Breast epithelium (tissue), 4 donors: Measurements from ENCODE around the gene PNISR. TPM values are rescaled to one million over a fixed set of nuclear protein-coding genes. Genes with fewer than 3 reads are reported as not detected.

ENCODE experiments used
- DNase-seq, 2 donors: peaks; one replicate each; pipeline ENCODE4 v3.0.0-alpha.2; 2019; ENCODE audit warnings: low spot score in 2 of 2
- H3K27ac ChIP-seq, 2 donors: fragments of 200-600 bp; sonication (generic) in 1 of 2; one replicate each; pipeline ENCODE4 v1.5.1; 2016 to 2019; ENCODE audit warnings: mild to moderate bottlenecking in 1 of 2
- H3K27me3 ChIP-seq, 2 donors: fragments of 200-600 bp; sonication (generic) in 1 of 2; one replicate each; pipeline versions ENCODE4 v1.5.1 to v1.6.0; 2017 to 2019; ENCODE audit warnings: control low read depth in 1 of 2, mild to moderate bottlenecking in 1 of 2
- H3K36me3 ChIP-seq: fragments of 200-600 bp; one replicate; pipeline ENCODE4 v1.5.1; 2019
- H3K4me1 ChIP-seq, 2 donors: fragments of 200-600 bp; sonication (generic); one replicate each; pipeline ENCODE4 v1.5.1; 2016 to 2019; ENCODE audit warnings: control low read depth in 1 of 2
- H3K4me3 ChIP-seq, 3 donors: fragments of 200-600 bp; sonication (generic); 1 replicate in 2 of 3; 2 replicates in 1 of 3; pipeline ENCODE4 v1.5.1; 2016 to 2019; ENCODE audit warnings: mild to moderate bottlenecking in 3 of 3, moderate library complexity in 2 of 3
- H3K9me3 ChIP-seq, 2 donors: fragments of 200-600 bp; sonication (generic) in 1 of 2; one replicate each; pipeline ENCODE4 v1.5.1; 2016 to 2019; ENCODE audit warnings: control low read depth in 1 of 2
- CTCF ChIP-seq, 3 donors: fragments of 450-650 bp; IDR thresholded peaks; one replicate each; pipeline ENCODE4 v1.5.1; 2016 to 2017; ENCODE audit warnings: antibody characterized with exemption in 3 of 3, mild to moderate bottlenecking in 3 of 3, moderate library complexity in 3 of 3
- POLR2A ChIP-seq: fragments of 450-650 bp; IDR thresholded peaks from one replicate; pipeline ENCODE4 v1.6.1; 2016; ENCODE audit warnings: antibody characterized with exemption, mild to moderate bottlenecking, moderate library complexity
- POLR2AphosphoS5 ChIP-seq, 3 donors: sonication (generic); formaldehyde crosslinking; IDR thresholded peaks; one replicate each; pipeline ENCODE4 v1.6.1; 2017; ENCODE audit warnings: antibody characterized with exemption in 3 of 3
- intact Hi-C: fragments of 100-400 bp; cut with DNase I; formaldehyde crosslinking; loops from one replicate; pipeline ENCODE4 v1.15.1; 2023; ENCODE audit warnings: low total_unique reads
- total RNA-seq, 3 donors: library from RNA; depleted of rRNA; stranded (reverse); fragments of >200 nt; gene quantifications; one replicate each; pipeline ENCODE4 v1.1.0, GENCODE V29; 2016

The PNISR gene
- total RNA-seq, 3 donors from 2014 or later, result 133 to 294 (median 206) TPM

- Histone ChIP-seq H3K4me1 (no peaks in the 10 kb centered on the region), H3K27me3 (no peaks in the 10 kb centered on the region), H3K27ac (no peak overlapping the region), H3K36me3 (no peaks in the 10 kb centered on the region), H3K9me3 (no peaks in the 10 kb centered on the region), H3K4me3 (no peak overlapping the region)
- no peak for DNase-seq
- TF ChIP-seq CTCF (IDR thresholded peaks at IDR 0.05), result no peak
- TF ChIP-seq POLR2AphosphoS5 (IDR thresholded peaks at IDR 0.05), result no peak
- TF ChIP-seq POLR2A, result no peak
- intact Hi-C loops, result no loop called here
Measured at GRCh38 chr6:99446076-99446475, 21.0 kb upstream of the PNISR start.

GRCh38 chr6:99434702-99435530 is 9.8 kb upstream of the PNISR start:
- no peak overlapping the region for H3K4me3 ChIP-seq
- no peaks in the 10 kb centered on the region for H3K36me3 ChIP-seq
- no peaks in the 10 kb centered on the region for H3K4me1 ChIP-seq
- no peaks in the 10 kb centered on the region for H3K9me3 ChIP-seq
- DNase-seq, result no peak
- intact Hi-C loops, result loop anchor here (5.0 kb wide), 1 partner anchor 232 kb away; no protein-coding TSS in a partner anchor
- H3K27me3 ChIP-seq, result no peaks in the 10 kb centered on the region
- no peak overlapping the region for H3K27ac ChIP-seq
- TF ChIP-seq CTCF (IDR thresholded peaks at IDR 0.05), result peak; percentile 37 to 53 (median 41)
- TF ChIP-seq POLR2A, result no peak

- TF ChIP-seq POLR2AphosphoS5 (IDR thresholded peaks at IDR 0.05) (no peak), CTCF (IDR thresholded peaks at IDR 0.05) (no peak), POLR2A (no peak)
- intact Hi-C loops, result no loop called here
- H3K36me3 ChIP-seq, result no peaks in the 10 kb centered on the region
Measured at GRCh38 chr6:99432877-99433276, 7.8 kb upstream of the PNISR start.

GRCh38 chr6:99431901-99432300 is 6.8 kb upstream of the PNISR start:
- Histone ChIP-seq H3K4me1 (peaks cover 0 to 4% of the 10 kb centered on the region in 2 donors), H3K9me3 (no peaks in the 10 kb centered on the region), H3K27me3 (no peaks in the 10 kb centered on the region), H3K4me3 (no peak overlapping the region), H3K36me3 (no peaks in the 10 kb centered on the region), H3K27ac (no peak overlapping the region)
- TF ChIP-seq CTCF (IDR thresholded peaks at IDR 0.05), result no peak
- TF ChIP-seq POLR2A, result no peak
- no peak for TF ChIP-seq POLR2AphosphoS5 (IDR thresholded peaks at IDR 0.05)
- intact Hi-C loops, result no loop called here
- DNase-seq, result no peak

More at GRCh38 chr6:99432877-99433276, 7.8 kb upstream of the PNISR start:
- Histone ChIP-seq H3K9me3 (no peaks in the 10 kb centered on the region), H3K27ac (no peak overlapping the region), H3K4me3 (no peak overlapping the region), H3K27me3 (no peaks in the 10 kb centered on the region), H3K4me1 (no peaks in the 10 kb centered on the region)
- no peak for DNase-seq

GRCh38 chr6:99427988-99428387 is 2.9 kb upstream of the PNISR start:
- TF ChIP-seq POLR2AphosphoS5 (IDR thresholded peaks at IDR 0.05), result no peak
- no peak for TF ChIP-seq CTCF (IDR thresholded peaks at IDR 0.05)
- TF ChIP-seq POLR2A, result no peak
- DNase-seq, result no peak
- Histone ChIP-seq H3K9me3 (no peaks in the 10 kb centered on the region), H3K27ac (no peak overlapping the region), H3K4me3 (no peak overlapping the region), H3K36me3 (no peaks in the 10 kb centered on the region), H3K4me1 (peaks cover 0 to 16% of the 10 kb centered on the region in 2 donors), H3K27me3 (no peaks in the 10 kb centered on the region)
- intact Hi-C loops, result no loop called here
